Stimulated activated naive CD4-positive, alpha-beta T cell (primary cell): ENCODE results near the gene CCR6.

Experiments used
- DNase-seq, 6 experiments: peaks; one replicate each; lab custom pipeline; 2025; lab: John Stamatoyannopoulos, UW

Gene CCR6

DNA sequence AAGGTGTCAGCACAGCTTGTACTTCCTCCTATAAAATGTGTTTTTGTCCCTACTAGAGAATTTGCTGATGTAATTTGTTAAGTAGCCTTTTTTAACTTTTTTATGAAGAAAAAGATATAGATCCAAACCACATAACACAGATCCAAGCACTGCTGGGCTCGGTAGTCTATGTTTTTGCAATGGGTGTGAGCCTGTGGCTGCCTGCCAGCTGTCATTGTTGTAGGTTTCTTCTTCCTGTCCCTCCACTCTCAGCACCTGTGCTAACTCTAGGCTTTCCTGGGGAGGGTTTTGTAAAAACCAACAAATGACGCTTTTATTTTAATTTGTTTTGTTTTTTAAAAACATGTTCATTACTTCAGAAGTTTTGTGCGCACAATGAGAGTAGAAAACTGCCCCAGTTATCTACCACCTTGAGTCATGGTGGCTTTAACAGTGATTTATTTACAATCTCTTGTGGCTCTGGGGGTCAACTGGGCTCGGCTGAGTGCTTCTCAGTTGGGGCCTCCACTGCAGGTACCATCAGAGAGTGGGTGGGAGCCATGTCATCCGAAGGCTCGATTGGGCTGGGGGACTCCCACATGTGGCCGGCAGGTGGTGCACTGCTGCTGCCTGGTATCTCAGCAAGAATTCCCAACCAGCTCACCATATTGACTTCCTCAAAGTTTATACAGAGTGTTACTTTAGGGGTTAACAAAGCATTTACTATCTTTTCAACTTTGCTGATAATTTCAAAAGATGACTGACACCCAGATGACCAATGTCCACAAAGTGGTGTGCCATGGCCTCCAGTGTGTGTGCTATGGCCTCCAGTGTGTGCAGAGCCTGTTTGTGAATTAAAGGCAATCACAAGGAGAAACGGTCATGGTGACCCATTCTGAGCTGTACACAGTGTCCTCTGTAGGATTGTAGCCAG is 3.0 kb upstream of the CCR6 start:
- peak in 5 of 6 experiments; percentile 7 to 78 (median 69) for DNase-seq

DNA sequence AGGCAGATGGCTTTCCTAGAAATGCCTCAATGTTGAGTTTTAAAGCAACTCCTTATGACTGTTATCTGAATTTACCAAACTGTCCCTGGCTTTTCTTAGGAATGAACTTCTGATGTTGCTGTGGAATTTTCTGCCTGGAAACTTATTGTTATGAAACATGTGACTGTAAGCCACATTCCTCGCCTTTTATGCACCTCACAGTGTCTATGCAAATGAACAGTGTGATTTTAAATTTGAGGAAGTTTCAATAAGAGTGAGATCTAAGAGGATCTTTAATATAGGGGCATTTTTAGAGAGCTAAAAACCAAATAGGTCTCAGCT is 2.4 kb upstream of the CCR6 start:
- no peak for DNase-seq

- DNase-seq, result no peak
Measured at GRCh38 chr6:167121335-167121841, 1.5 kb upstream of the CCR6 start.

DNA sequence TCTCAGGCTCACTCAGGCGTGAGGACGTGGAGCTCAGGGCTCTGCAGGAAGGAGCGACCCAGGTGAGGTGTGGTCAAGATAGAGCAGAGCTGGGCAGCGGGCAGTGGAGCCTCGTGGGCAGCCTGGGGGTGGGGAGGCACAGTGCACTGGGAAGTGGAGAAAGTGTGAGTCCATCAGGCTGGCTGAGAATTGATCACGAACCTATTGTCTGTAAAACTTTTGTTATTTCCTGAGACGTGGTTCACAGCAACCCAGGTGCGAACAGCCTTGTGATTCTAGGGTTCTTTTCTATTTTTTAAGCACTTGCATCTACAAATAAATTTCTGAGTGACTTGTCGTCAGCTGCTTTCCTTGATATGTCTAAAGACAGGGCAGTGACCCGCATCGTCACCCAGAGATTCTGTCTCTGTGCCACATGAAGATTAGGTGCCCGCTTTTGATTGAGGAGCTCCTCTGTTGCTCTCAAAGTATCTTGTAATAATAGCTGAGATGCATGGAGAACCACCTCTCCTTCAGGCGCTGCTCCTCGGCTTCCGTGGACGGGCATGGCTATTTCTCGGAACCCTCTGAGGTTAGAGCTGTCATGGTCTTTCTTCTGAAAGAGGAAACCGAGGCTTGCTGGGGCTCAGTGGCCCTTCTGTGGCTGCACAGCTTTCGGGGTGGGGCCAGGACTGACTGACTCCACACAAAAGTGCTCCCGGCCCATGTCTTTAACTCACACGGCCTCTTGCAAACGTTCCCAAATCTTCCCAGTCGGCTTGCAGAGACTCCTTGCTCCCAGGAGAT is 662 bp upstream of the CCR6 start:
- DNase-seq, result no peak

GRCh38 chr6:167124753-167125152 is 1.9 kb downstream of the CCR6 start:
- DNase-seq, result no peak

DNA sequence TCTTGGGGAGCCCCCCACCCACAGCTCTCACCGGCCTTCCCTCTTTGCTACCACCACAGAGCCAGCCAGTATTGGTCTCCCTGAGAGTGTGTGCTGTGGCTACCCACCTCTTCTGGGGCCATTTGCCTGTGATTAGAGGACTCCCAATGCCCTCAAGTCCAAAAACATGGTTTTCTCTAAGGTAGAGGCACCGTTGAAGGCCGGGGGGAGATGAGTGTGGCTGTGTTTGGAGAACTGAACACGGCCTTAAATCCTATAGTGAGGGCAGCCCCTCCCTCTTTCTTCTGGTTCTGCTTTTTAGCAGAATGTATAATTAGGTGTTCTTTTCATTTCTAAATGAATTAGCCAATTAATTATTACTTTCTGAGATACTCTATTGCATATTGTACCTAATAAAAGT is 2.5 kb downstream of the CCR6 start:
- DNase-seq, result no peak

- DNase-seq, result no peak
Measured at GRCh38 chr6:167125855-167126349, 3.0 kb downstream of the CCR6 start.

- no peak for DNase-seq
Measured at GRCh38 chr6:167127785-167128531, 5.1 kb downstream of the CCR6 start.

- no peak for DNase-seq
Measured at GRCh38 chr6:167129159-167129558, 6.3 kb downstream of the CCR6 start.

- no peak for DNase-seq
Measured at GRCh38 chr6:167129562-167129961, 6.7 kb downstream of the CCR6 start.

- no peak for DNase-seq
Measured at GRCh38 chr6:167130008-167130677, 7.2 kb downstream of the CCR6 start.

DNA sequence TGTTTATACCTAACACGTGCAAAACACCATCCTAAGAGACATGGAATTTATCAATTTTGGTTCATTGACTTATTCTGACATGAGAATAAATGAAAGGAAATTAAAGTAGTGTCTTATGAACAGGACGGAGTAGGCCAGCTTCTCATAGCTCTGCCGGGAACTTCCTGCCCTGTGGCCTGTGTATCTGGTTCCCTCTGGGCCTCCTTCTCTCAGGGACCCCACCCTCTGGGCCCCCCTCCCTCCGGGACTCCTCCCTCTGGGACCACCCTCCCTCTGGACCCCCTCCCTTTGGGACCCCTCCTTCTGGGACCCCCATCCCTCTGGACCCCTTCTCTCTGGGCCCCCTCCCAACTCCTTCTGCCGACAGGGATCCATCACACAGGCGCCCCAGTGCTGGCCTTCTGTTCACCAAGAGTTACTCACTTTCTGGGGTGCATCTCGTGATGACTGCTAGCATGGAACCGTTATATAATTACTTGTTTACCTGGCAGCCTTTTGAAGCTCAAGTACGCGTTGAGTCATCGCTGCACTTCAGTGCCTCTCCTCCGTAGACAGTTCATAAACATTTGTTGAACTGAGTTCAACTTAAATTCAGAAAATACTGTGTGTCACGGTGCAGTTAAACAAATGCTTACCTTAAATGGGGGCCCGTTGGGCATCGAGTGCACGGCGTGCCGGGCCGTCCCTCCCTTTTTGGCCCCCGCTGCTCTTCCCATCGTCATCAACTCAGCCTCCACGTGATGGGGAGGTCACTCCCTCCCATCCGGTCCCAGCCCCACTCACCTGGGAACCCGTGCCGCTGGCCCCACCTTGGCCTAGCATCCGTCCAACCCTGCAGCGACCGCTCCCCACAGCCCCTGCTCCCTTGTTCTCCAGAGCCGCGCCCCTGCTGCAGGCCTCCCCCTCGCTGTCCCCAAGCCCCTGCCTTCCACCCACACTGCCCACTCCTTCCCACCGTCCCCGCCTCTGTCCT is 8.1 kb downstream of the CCR6 start:
- DNase-seq, result no peak

DNA sequence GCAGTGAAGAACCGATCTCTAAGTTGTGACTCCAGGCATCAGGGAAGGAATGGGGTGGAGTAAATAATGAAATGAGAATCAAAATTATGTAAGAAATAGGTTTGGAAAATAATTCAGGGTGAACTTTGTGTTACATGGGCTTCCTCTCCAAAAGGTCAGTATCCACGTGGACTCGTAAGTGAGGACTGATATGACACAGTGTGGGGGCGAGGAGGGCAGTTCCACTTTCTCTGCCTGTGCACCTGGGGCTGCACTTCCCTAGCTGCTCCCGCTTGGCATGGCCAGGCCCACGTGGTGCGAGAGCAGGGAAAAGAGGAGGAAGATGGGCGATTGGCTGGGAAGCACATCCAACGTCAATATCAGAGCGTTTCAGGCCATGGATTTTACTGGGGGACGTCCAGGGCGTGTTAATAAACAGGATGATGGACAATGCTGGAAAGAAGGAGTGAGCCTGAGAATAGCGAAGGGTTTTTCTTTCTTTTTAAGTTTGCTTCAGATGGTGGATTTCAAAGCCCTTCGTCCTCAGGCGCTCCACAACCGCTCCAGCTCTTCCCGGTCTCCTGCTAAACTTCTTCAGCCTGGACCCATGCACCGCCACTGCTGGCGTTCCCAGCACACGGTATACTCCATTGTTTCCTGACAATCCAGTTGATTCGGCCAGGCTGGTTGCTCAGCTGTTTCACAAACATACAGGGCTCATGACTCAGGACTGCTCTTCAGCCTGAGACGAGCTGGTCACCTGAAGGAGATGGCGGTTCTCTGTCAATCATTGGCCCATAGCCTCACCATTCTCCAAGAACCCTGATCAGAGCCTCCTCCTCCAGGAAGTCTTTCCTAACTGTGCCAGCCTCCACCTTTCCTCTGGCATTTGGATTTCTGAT is 11.8 kb downstream of the CCR6 start:
- DNase-seq, result no peak

DNA sequence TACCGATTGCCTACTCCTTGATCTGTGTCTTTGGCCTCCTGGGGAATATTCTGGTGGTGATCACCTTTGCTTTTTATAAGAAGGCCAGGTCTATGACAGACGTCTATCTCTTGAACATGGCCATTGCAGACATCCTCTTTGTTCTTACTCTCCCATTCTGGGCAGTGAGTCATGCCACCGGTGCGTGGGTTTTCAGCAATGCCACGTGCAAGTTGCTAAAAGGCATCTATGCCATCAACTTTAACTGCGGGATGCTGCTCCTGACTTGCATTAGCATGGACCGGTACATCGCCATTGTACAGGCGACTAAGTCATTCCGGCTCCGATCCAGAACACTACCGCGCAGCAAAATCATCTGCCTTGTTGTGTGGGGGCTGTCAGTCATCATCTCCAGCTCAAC is 13.5 kb downstream of the CCR6 start:
- no peak for DNase-seq

DNA sequence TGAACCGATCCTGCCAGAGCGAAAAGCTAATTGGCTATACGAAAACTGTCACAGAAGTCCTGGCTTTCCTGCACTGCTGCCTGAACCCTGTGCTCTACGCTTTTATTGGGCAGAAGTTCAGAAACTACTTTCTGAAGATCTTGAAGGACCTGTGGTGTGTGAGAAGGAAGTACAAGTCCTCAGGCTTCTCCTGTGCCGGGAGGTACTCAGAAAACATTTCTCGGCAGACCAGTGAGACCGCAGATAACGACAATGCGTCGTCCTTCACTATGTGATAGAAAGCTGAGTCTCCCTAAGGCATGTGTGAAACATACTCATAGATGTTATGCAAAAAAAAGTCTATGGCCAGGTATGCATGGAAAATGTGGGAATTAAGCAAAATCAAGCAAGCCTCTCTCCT is 14.2 kb downstream of the CCR6 start:
- DNase-seq, result no peak

GRCh38 chr6:167137881-167138280 is 15.0 kb downstream of the CCR6 start:
- no peak for DNase-seq

GRCh38 chr6:167139761-167140160 is 16.9 kb downstream of the CCR6 start:
- DNase-seq, result no peak

DNA sequence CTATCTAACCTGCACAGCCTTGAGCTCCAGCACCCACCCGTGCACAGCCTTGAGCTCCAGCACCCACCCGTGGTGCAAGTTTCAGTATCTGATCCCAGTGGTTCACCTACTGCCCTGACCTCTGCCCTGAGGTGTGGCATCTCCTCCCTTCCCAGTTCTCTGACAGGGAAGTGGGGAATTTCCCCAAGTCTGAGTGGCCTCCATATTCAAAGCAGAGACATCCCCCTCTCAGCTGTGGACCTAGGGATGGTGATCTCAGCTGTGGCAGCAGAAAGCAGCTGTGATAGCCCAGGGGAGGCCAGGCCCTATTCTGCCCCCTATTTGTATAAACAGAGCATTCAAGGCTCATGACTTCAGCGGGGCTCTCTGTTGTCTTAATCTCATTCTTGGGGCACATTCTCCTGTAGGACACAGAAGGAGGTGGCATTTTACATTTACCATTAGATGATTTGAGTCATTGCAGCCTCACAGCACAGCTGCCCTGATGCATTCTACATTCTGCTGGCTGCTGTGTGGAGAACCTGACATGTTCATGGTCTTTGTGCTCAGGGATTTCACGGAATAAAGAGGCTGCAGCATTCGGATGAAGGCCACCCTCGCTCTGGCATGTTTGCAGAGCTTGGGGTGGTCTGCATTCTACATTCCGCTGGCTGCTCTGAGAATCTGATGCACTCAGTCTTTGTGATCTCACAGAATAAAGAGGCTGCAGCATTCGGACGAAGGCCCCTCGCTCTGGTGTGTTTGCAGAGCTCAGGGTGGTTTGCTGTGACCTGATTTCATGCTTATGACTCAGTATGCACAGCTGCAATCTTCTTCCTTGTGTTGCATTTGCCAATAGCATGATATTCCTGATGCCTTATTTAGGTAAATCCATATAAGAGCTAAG is 17.9 kb downstream of the CCR6 start:
- no peak for DNase-seq
